Dendritic cell treated with granulocyte-macrophage colony-stimulating factor and Interleukin-4, amounts not matched to agents 40 ng/mL and 50 ng/mL, for 4 days (primary cell): ENCODE measurements around the gene INPP4B.

ENCODE experiments used
- H3K27ac Mint-ChIP-seq: one replicate; pipeline ENCODE4 v1.8.0; 2022; ENCODE audit warnings: mild to moderate bottlenecking, mixed read lengths
- H3K27me3 Mint-ChIP-seq: one replicate; pipeline ENCODE4 v1.8.0; 2022; ENCODE audit warnings: mild to moderate bottlenecking, mixed read lengths
- H3K36me3 Mint-ChIP-seq: one replicate; pipeline ENCODE4 v1.8.0; 2022; ENCODE audit warnings: low read depth, mixed read lengths
- H3K4me1 Mint-ChIP-seq: one replicate; pipeline ENCODE4 v1.8.0; 2022; ENCODE audit warnings: low read depth, mixed read lengths
- H3K4me3 Mint-ChIP-seq: one replicate; pipeline ENCODE4 v1.8.0; 2022; ENCODE audit warnings: mild to moderate bottlenecking, moderate library complexity, mixed read lengths
- H3K9me3 Mint-ChIP-seq: one replicate; pipeline ENCODE4 v1.8.0; 2022; ENCODE audit warnings: mixed read lengths
- intact Hi-C: fragments of 100-400 bp; cut with micrococcal nuclease; formaldehyde crosslinking; loops from one replicate; pipeline ENCODE4 v1.15.0; 2022

Gene INPP4B

DNA sequence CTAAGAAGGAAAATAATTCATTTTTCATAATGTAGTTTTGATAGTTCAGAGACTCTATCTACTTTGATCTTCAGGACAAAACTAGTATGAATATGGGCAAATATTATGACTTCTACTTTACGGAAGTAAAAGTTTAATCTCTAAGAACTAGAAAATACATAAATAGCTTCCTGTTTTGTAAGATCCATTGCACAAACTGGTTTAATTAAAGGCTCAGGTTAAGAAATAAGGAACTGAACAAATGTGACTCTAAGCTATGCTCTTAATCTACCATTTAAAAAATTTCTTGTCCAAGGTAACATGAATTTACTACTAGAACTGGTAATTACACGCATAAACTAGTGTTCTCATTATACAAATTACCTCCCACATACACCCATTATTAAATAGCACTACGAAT lies 360.6 kb downstream of the INPP4B start:
- H3K27me3 Mint-ChIP-seq, result no peaks in the 10 kb centered on the region
- H3K4me3 Mint-ChIP-seq, result no peak overlapping the region
- peaks cover 16% of the 10 kb centered on the region for H3K4me1 Mint-ChIP-seq
- no peak overlapping the region for H3K27ac Mint-ChIP-seq
- no peaks in the 10 kb centered on the region for H3K9me3 Mint-ChIP-seq
- H3K36me3 Mint-ChIP-seq, result no peaks in the 10 kb centered on the region
- intact Hi-C loops, result no loop called here

GRCh38 chr4:142480244-142480643 lies 365.9 kb downstream of the INPP4B start:
- Mint-ChIP-seq H3K36me3 (no peaks in the 10 kb centered on the region), H3K27ac (no peak overlapping the region), H3K4me1 (peaks cover 7% of the 10 kb centered on the region), H3K4me3 (no peak overlapping the region), H3K9me3 (no peaks in the 10 kb centered on the region), H3K27me3 (no peaks in the 10 kb centered on the region)
- intact Hi-C loops, result no loop called here

- Mint-ChIP-seq H3K4me3 (no peak overlapping the region), H3K27ac (no peak overlapping the region), H3K36me3 (no peaks in the 10 kb centered on the region), H3K27me3 (no peaks in the 10 kb centered on the region), H3K9me3 (no peaks in the 10 kb centered on the region), H3K4me1 (no peaks in the 10 kb centered on the region)
- intact Hi-C loops, result no loop called here
These were observed 370.4 kb downstream of the INPP4B start for GRCh38 chr4:142475663-142476062.

DNA sequence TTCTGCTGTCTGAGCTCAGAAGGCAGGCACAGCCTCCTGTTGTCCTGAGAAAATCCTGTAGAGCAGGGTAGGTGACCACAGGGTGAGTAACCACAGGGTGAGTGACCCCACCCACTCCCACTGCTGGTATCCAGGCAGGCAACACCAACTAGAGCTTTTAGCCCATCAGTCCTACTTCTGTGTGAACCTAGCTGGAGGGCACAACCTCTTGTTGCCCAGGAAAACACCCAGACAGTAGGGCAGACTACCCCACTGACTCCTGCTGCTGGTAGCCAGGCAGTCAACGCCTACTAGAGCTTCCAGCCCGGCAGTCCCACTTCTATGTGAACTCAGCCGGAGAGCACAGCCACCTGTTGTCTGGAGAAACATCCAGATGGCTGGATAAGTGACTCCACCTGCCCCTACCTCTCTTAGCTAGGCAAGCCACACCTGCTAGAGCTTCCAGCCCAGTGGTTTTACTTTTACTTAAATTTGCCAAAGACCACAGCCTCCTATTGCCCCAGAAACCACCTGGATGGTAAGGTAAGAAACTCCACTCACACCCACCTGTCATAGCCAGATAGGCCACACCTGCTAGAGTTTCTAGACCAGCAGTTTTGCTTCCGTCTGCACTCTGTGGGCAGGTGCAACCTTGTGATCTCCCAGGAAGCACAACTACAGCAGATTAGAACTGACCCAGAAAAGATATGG lies 371.6 kb downstream of the INPP4B start:
- Mint-ChIP-seq H3K27me3 (no peaks in the 10 kb centered on the region), H3K4me3 (no peak overlapping the region), H3K27ac (no peak overlapping the region), H3K9me3 (no peaks in the 10 kb centered on the region), H3K36me3 (no peaks in the 10 kb centered on the region), H3K4me1 (no peaks in the 10 kb centered on the region)
- intact Hi-C loops, result no loop called here

DNA sequence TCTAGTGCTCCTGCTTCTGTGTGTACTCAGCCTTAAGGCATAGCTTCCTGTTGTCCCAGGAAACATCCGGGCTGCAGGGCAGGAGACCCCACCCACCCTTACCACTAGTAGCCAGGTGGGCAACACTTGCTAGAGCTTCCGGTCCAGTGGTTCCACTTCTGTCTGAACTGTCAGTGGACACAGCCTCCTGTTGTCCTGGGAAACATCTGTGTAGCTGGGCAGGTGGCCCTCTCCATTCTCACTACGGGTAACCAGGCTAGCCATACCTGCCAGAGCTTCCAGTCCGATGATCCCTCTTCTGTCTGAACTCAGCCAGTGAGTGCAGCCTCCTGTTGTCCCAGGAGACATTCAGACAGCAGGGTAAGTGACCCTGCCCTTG lies 372.2 kb downstream of the INPP4B start:
- Mint-ChIP-seq H3K36me3 (no peaks in the 10 kb centered on the region), H3K4me1 (no peaks in the 10 kb centered on the region), H3K27ac (no peak overlapping the region), H3K4me3 (no peak overlapping the region), H3K27me3 (no peaks in the 10 kb centered on the region), H3K9me3 (no peaks in the 10 kb centered on the region)
- intact Hi-C loops, result no loop called here

GRCh38 chr4:142473218-142473959 lies 372.7 kb downstream of the INPP4B start:
- H3K36me3 Mint-ChIP-seq, result no peaks in the 10 kb centered on the region
- H3K27me3 Mint-ChIP-seq, result no peaks in the 10 kb centered on the region
- H3K27ac Mint-ChIP-seq, result no peak overlapping the region
- H3K9me3 Mint-ChIP-seq, result no peaks in the 10 kb centered on the region
- no peaks in the 10 kb centered on the region for H3K4me1 Mint-ChIP-seq
- intact Hi-C loops, result no loop called here
- no peak overlapping the region for H3K4me3 Mint-ChIP-seq

- H3K27ac Mint-ChIP-seq, result no peak overlapping the region
- intact Hi-C loops, result no loop called here
- H3K4me3 Mint-ChIP-seq, result no peak overlapping the region
- peaks cover 6% of the 10 kb centered on the region for H3K9me3 Mint-ChIP-seq
- no peaks in the 10 kb centered on the region for H3K4me1 Mint-ChIP-seq
- no peaks in the 10 kb centered on the region for H3K27me3 Mint-ChIP-seq
- no peaks in the 10 kb centered on the region for H3K36me3 Mint-ChIP-seq
These were observed 379.0 kb downstream of the INPP4B start for GRCh38 chr4:142467088-142467487.

DNA sequence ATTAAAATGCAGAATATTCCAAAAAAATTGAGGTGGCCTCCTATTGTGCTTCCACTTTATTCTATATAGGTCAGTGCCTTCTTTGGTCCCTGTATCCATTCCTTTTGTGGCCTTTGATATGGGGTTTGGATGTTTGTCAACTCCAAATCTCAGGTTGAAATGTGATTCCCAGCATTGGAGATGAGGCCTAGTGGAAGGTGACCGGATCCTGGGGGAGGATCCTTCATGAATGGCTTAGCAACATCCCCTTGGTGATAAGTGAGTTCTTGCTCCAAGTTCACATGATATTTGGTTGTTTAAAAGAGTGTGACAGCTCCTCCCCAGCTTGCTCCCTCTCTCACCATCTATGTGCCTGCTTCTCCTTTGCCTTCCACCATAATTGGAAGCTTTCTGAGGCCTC lies 380.6 kb downstream of the INPP4B start:
- intact Hi-C loops, result no loop called here
- H3K4me3 Mint-ChIP-seq, result no peak overlapping the region
- H3K36me3 Mint-ChIP-seq, result no peaks in the 10 kb centered on the region
- H3K9me3 Mint-ChIP-seq, result peaks cover 6% of the 10 kb centered on the region
- H3K27ac Mint-ChIP-seq, result no peak overlapping the region
- H3K27me3 Mint-ChIP-seq, result no peaks in the 10 kb centered on the region
- no peaks in the 10 kb centered on the region for H3K4me1 Mint-ChIP-seq

- H3K27me3 Mint-ChIP-seq, result no peaks in the 10 kb centered on the region
- H3K36me3 Mint-ChIP-seq, result no peaks in the 10 kb centered on the region
- no peak overlapping the region for H3K4me3 Mint-ChIP-seq
- no peak overlapping the region for H3K27ac Mint-ChIP-seq
- peaks cover 8% of the 10 kb centered on the region for H3K4me1 Mint-ChIP-seq
- intact Hi-C loops, result no loop called here
- H3K9me3 Mint-ChIP-seq, result peaks cover 6% of the 10 kb centered on the region
These were observed 382.9 kb downstream of the INPP4B start for GRCh38 chr4:142463206-142463605.

DNA sequence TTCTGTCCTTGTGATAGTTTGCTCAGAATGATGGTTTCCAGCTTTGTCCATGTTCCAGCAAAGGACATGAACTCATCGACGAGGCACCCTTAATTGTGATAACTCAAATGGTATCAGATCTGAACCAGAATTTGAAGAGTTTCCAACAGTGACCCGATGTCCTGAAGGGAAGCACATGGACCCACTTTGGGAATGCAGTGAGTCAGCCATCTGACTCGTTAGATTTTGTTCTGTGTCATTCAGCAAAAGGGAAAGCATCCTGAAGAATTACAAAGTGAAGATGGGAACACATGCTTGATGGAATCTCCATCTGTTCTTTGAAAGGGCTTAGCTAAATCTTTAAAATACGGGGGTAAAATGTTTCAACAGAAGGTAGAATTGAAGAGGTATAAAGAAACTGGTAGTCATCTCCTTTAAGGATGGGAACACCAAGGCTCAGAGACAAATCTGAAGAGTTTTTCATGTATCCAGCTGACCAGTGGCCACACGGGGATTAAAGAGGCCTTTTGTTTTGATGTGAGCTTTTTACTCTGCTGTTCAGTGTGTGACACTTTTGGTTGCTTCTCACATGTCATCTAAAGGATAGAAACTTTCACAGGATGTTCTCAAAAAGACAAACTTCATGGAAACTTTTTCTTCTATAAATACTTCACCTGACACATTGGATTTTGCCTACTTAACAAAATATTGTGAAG lies 393.8 kb downstream of the INPP4B start:
- H3K4me3 Mint-ChIP-seq, result no peak overlapping the region
- H3K9me3 Mint-ChIP-seq, result peaks cover 6% of the 10 kb centered on the region
- no peak overlapping the region for H3K27ac Mint-ChIP-seq
- intact Hi-C loops, result no loop called here
- H3K36me3 Mint-ChIP-seq, result no peaks in the 10 kb centered on the region
- no peaks in the 10 kb centered on the region for H3K4me1 Mint-ChIP-seq
- H3K27me3 Mint-ChIP-seq, result no peaks in the 10 kb centered on the region

DNA sequence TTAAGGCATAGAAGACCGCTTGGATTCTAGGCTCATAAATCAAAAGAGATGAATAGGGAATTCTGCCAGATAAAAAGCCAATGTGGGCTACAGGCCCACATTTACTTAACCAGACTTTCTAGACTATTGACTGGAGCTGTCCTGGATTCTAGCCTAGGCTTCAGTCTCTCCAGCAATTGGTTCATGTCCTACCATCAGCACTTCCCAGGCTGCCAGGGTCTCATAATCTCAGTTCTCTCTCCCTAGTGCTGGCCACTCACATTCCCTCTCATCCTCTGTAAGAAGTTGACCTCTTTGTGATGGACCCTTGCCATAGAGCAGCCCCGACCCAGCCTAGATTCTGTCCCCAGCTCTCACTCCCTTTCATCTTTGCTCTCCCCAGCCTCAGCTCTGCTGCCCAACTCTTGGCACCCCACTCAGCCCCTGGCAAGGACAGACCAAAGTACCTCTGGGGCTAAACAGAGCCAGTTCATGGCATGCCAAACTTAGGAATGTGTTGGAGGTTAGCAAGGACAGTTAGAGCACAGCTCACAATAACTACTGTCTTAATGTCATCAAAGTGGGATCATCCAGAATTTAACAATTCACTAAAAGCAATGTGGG lies 396.2 kb downstream of the INPP4B start:
- H3K4me1 Mint-ChIP-seq, result peaks cover 9% of the 10 kb centered on the region
- intact Hi-C loops, result no loop called here
- no peaks in the 10 kb centered on the region for H3K27me3 Mint-ChIP-seq
- no peaks in the 10 kb centered on the region for H3K9me3 Mint-ChIP-seq
- no peak overlapping the region for H3K4me3 Mint-ChIP-seq
- no peak overlapping the region for H3K27ac Mint-ChIP-seq
- no peaks in the 10 kb centered on the region for H3K36me3 Mint-ChIP-seq

DNA sequence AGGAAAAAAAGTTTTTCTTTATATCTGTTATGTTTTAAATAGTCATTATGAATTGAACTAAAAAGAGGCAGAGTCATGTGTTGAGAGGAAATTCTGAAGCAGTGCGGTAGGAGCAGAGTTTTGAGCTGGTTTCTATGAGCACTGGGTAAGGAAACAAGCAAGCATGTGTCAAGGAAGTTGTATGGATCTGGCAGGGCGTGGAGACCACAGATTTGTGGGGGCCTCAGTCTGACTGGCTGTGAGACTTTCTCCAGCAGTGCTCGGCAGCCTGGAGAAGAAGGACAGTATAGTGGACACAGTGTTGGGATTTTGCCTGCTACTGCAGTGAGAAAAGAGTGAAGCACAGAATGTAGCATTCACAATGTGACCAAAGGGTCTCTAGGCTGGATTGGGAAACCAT lies 399.1 kb downstream of the INPP4B start:
- no peaks in the 10 kb centered on the region for H3K36me3 Mint-ChIP-seq
- intact Hi-C loops, result no loop called here
- H3K27ac Mint-ChIP-seq, result no peak overlapping the region
- no peaks in the 10 kb centered on the region for H3K9me3 Mint-ChIP-seq
- H3K27me3 Mint-ChIP-seq, result no peaks in the 10 kb centered on the region
- H3K4me1 Mint-ChIP-seq, result peaks cover 9% of the 10 kb centered on the region
- no peak overlapping the region for H3K4me3 Mint-ChIP-seq

GRCh38 chr4:142443469-142443868 lies 402.6 kb downstream of the INPP4B start:
- no peaks in the 10 kb centered on the region for H3K36me3 Mint-ChIP-seq
- peaks cover 9% of the 10 kb centered on the region for H3K4me1 Mint-ChIP-seq
- no peaks in the 10 kb centered on the region for H3K27me3 Mint-ChIP-seq
- H3K27ac Mint-ChIP-seq, result no peak overlapping the region
- H3K4me3 Mint-ChIP-seq, result no peak overlapping the region
- intact Hi-C loops, result no loop called here
- no peaks in the 10 kb centered on the region for H3K9me3 Mint-ChIP-seq

DNA sequence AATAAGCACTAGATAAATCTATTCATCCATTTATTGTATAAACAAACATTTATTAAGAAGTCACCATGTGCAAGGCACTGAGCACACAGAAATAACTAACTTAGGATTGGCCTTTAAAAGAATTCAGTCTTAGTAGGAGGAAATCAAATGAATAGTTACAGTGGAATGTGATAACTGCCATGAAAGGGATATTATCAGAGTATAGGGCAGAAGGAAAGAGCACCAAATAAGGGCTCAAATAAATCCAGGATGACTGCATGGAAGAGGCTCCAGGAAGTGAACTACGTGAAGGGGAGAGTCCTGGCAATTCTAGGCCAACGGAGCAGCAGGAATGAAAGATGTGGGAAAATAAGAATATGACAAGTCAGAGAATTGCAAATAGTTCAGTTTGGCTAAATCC lies 406.0 kb downstream of the INPP4B start:
- Mint-ChIP-seq H3K9me3 (peaks cover 9% of the 10 kb centered on the region), H3K27me3 (no peaks in the 10 kb centered on the region), H3K4me3 (no peak overlapping the region), H3K4me1 (no peaks in the 10 kb centered on the region), H3K36me3 (no peaks in the 10 kb centered on the region), H3K27ac (no peak overlapping the region)
- intact Hi-C loops, result no loop called here
